ENCODE measurements around the gene TMPRSS6.

DNA sequence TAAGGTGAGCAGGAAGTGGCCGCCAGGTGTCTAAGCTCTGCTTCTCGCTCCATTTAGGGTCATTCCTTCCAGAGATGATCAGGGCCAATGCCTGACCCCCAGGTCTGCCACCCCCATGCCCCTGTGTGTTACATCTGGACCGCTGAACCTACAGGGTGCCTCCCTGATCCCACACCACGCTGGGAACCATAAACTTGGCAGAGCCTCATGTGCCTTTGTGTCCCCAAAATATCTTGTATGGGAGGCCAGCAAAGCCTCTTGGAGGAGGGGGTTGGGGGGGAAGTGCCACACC, 94.0 kb downstream of the TMPRSS6 start:
- TF ChIP-seq EZH2 (IDR thresholded peaks at IDR 0.05; ENCODE audit: insufficient read depth, poor library complexity, severe bottlenecking) (no peak), EZH2phosphoT487 (IDR thresholded peaks at IDR 0.05; ENCODE audit: insufficient read depth, low read depth) (no peak)
